Stimulated activated CD4-positive, alpha-beta T cell treated with anti-CD3 and anti-CD28 coated beads, Interleukin-4, amount 100 ng/mL, for 1 hour (primary cell): ENCODE results near the gene NAA20.

Source experiments
- DNase-seq: peaks from one replicate; pipeline ENCODE4 v3.0.0-alpha.2; 2020

Gene NAA20, protein sequence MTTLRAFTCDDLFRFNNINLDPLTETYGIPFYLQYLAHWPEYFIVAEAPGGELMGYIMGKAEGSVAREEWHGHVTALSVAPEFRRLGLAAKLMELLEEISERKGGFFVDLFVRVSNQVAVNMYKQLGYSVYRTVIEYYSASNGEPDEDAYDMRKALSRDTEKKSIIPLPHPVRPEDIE

GRCh38 chr20:20017001-20017843, at the start of gene NAA20:
Gene NAA20, plus strand, starts transcription at chr20:20017362. Its CDS starts 35 bp downstream, at chr20:20017397.
- DNase-seq: peak; percentile 92

- no peak for DNase-seq
Observed at GRCh38 chr20:19967445-19967844, 49.7 kb upstream of the NAA20 start.

DNA sequence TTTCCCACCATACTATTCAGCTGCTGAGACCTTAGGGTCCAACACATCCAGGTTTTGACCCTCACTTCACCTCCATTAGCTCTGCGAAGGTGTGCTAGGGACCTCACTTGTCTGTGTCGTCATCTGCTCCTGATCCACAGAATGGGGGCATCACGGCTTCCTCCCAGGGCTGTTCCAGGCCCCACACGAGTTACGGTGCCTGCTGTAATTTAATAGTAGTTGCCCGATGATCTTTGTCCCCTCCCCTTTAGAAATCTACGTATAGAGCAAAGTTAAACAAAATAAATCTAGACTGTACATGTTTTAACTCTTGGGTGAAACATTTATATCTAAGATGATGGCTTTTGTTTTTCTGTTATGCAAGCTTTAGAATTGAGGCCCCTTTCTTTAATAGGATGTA, 49.1 kb upstream of the NAA20 start:
- no peak for DNase-seq

GRCh38 chr20:19968466-19969073, 48.6 kb upstream of the NAA20 start:
- DNase-seq: no peak

GRCh38 chr20:19969106-19969505, 48.1 kb upstream of the NAA20 start:
- no peak for DNase-seq

GRCh38 chr20:19969507-19970255, 47.5 kb upstream of the NAA20 start:
- DNase-seq: no peak

GRCh38 chr20:19970256-19970765, 46.9 kb upstream of the NAA20 start:
- no peak for DNase-seq

DNA sequence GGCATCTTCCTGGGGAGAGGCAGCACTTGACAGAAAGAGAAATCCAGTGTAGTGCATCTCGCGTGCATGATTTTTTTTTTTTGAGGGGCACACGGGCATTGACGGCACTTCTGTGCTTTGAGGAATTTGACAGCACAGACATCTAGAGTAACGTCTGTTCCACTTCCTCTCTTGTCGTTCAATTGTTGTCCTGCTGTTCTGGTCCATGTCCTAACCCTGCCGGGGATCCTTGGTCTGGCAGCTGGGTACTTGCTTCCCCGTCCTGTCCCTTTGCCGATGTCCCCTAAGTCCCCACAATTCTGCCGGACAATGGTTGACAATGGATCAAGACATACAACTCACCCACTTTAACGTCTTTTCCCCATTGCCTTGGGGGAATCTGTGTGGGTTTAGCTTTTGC, 46.0 kb upstream of the NAA20 start:
- no peak for DNase-seq

DNA sequence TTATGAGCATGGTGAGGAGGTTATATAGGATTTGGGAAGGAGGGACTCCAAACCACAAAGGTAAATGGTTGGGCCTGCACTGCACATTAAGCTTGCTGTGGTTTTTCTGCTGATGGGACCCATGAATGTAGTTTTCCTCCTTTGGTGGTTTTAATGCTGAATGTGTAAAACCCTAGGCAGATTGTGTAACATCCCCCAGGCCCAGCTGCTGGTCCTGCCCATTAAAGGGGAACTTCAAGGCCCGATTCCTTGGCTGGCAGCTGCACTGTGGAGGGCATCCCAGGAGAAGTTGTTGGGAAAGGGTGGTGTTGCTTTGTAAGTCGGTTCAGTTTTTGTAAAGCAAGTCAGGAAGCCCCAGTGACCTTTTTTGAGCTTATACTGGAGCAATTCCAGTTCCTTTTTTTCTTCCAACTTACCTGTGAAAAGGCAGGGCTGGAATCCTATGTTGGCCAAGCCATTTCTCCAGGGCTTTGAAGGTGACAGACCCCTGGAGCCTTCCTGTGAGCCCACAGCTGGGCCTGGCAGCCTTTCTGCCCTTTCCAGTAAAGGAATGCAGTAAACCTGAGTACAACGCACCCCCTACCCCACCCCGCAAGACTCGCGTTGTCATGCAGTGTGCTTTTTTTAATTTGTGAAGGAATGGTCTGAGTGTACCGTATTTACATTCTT, 43.1 kb upstream of the NAA20 start:
- DNase-seq: no peak

DNA sequence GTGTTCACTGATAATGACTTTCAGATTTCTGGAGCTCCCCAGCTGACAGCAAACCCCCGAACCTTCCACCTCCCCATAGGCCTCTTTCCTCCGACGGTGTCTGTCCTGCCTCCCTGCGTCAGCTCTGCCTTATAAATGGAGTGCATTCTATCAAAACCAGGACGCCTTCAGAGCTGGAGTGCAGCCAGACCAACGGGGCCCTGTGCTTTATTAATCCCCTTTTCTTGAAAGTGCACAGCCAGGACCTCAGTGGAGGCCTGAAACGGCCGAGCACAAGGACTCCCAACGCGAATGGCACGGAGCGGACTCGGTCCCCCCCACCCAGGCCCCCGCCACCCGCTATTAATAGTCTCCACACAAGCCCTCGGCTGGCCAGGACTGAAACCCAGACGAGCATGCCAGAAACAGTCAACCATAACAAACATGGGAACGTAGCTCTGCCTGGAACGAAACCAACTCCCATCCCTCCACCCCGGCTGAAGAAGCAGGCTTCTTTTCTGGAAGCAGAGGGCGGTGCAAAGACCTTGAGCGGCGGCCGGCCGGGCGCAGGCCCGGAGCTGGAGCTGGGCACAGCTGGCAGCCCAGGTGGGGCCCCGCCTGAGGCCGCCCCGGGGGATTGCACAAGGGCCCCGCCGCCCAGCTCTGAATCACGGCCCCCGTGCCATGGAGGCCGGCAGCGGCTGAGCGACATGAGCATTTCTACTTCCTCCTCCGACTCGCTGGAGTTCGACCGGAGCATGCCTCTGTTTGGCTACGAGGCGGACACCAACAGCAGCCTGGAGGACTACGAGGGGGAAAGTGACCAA, 42.3 kb upstream of the NAA20 start:
- no peak for DNase-seq

DNA sequence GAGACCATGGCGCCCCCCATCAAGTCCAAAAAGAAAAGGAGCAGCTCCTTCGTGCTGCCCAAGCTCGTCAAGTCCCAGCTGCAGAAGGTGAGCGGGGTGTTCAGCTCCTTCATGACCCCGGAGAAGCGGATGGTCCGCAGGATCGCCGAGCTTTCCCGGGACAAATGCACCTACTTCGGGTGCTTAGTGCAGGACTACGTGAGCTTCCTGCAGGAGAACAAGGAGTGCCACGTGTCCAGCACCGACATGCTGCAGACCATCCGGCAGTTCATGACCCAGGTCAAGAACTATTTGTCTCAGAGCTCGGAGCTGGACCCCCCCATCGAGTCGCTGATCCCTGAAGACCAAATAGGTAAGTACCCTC, 41.7 kb upstream of the NAA20 start:
- DNase-seq: no peak

DNA sequence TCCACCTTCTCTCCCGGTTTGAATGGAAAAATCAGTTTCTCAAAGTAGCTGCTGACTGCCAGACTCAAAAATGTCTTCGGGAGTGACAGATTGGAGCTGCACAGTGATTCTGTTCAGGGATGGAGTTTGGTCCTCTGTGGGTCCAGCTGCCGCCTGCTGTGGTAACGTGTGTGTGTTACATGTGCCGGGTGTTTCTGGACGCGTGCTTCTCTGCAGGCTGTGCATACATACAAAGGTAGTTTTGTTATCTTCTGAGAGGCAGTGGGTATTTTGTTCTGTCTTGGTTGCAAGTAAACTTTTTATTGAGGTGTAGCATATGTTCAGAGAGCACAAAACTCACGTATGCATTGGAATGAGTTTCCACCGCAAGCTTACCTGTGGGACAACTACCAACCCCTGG, 41.3 kb upstream of the NAA20 start:
- no peak for DNase-seq

DNA sequence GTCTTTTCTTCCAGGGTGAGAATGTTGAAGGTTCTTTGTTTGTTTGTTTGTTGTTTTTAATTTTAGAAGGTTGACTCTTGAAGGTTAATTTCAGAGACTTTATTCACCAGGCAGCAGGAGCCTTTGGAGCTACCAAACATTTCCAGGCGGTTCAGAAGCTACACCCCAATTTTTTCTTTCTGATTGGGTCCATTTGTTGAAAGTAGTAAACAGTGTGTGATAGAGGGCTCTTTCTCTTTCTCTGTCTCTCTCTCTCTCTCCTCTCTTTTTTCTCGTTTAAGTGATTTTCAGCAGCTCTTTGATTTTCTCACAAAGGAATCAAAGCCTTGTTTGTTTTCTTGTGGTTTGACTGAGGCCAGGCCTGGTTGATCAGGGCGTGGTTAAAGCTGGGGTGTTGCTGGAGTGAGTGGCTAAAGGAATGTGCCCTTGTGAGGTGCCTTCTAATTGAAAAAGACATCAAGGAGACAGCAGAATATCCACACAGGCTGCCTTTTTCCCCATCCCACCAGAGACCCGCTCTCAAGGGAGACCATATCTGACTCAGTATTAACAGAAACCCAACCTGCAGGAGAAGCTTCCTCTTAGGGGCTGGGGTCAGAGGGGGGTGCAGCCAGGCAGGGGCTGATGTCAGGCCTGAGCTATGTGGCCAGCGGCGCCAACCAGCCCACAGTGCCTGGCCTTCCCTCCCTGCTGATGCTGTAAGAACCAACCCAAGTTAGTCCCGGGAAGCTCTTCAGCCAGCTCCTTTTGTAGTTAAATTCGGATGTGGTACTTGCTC, 40.4 kb upstream of the NAA20 start:
- DNase-seq: no peak

- no peak for DNase-seq
Observed at GRCh38 chr20:19977373-19977770, 39.8 kb upstream of the NAA20 start.

GRCh38 chr20:19978511-19979210, 38.5 kb upstream of the NAA20 start:
- DNase-seq: no peak

- no peak for DNase-seq
Observed at GRCh38 chr20:19981031-19981451, 36.1 kb upstream of the NAA20 start.

DNA sequence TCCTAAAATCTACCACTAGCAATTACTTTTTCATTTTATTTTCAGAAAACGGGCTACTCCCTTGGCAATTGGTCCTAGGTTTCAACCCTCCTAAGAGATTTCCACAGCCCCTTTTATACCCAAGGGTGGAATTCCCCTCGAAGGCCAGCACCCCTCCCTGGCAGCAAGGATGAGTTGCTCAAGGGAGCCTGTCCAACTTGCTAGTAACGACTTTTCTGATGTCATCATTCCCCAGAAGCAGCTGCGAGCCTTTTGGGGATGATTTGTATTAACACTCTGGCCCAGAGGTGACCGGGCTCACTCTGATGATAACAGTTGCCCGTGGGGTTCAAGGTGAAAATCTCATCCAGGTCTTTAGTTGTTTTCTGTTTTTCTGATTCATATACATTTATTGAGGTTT, 30.7 kb upstream of the NAA20 start:
- DNase-seq: no peak

DNA sequence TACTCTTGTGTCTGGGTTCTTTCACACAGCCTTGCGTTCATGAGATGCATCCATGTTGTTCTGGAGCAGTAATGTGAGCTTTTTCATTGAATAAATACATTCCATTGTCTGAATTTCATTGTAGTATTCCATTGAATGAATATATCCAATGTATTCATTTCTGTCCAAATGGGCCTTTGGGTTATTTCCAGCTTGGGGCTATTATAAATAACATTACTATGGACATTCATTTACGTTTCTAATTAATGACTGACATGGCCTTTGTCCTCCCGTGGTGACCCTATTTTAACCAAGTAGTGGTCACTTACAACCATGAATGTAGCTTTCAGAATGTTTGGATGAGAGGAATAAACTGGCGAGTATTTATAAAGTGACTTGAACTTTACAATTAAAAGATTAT, 30.1 kb upstream of the NAA20 start:
- DNase-seq: no peak

DNA sequence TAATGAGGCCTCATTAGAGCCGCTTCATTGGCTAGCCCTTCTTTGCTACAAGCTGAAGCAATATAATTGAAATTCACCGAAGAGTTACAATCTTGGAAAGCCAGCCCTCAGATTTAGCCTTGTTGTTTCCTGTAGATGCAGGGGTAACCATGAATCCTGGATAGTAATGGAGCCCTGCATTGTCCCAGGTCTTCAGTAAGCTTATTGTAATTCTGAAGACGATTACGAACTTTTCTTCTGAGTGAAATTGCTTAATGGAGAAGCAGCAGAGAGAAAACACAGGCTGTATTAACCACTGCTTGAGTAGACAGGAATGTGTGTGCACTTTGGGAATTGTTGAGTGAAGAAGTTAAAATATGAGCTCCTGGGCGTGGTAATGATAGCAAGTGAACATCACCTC, 26.3 kb upstream of the NAA20 start:
- no peak for DNase-seq

DNA sequence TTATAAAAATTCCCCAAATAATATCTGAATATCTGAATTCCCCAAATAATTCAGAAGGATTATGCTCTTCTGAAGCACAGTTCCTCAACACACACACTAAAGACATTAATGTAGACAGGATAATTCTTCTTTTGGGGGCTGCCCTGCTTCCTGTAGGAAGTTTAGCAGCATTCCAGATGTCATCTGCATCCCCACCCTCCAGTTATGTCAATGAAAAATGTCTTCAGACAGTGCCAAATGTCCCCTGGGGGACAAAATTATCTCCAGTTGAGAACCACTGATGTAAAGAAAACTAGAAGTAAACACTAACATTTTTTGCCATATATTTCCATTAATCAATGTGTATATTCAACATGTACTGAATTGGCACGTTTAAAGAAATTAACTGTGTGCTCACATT, 25.9 kb upstream of the NAA20 start:
- DNase-seq: no peak
